Lower leg skin (tissue), 4 donors: ENCODE results near the gene AMOT. TPM values are rescaled to one million over a fixed set of nuclear protein-coding genes. Genes with fewer than 3 reads are reported as not detected.

Experiments
- DNase-seq, 2 donors: peaks; one replicate each; pipeline ENCODE4 v3.0.0-alpha.2; 2019; ENCODE audit warnings: low spot score in 2 of 2
- H3K4me3 ChIP-seq: fragments of 200-600 bp; sonication (generic); 2 replicates; pipeline ENCODE4 v1.5.1; 2017; ENCODE audit warnings: mild to moderate bottlenecking, low read depth; ENCODE audit not compliant: poor library complexity, severe bottlenecking
- POLR2A ChIP-seq, 2 donors: fragments of 450-650 bp; IDR thresholded peaks; one replicate each; pipeline ENCODE4 v1.6.1; 2016 to 2017; ENCODE audit warnings: antibody characterized with exemption in 2 of 2, mild to moderate bottlenecking in 1 of 2, moderate library complexity in 1 of 2
- WGBS, 2 donors: methylation state at CpG; one replicate each; pipeline ENCODE4 v1.1.5; 2018; 5-methylcytosine and 5-hydroxymethylcytosine counted together
- intact Hi-C: fragments of 100-400 bp; cut with DNase I; formaldehyde crosslinking; loops from one replicate; pipeline ENCODE4 v1.15.0; 2023; ENCODE audit warnings: low total_unique reads
- total RNA-seq, 4 donors: library from RNA; depleted of rRNA; stranded (reverse); fragments of >200 nt; gene quantifications; one replicate each; pipeline ENCODE4 v1.1.0, GENCODE V29; 2016
- TF ChIP-seq, protein P1 (sequence below), 3 donors: fragments of 450-650 bp; IDR thresholded peaks; one replicate each; pipeline ENCODE4 v1.5.1; 2016; ENCODE audit warnings: antibody characterized with exemption in 3 of 3, mild to moderate bottlenecking in 3 of 3, moderate library complexity in 2 of 3

The AMOT gene
- total RNA-seq, 4 donors from 2014 or later = 2.7 to 13.9 (median 10.3) TPM

DNA sequence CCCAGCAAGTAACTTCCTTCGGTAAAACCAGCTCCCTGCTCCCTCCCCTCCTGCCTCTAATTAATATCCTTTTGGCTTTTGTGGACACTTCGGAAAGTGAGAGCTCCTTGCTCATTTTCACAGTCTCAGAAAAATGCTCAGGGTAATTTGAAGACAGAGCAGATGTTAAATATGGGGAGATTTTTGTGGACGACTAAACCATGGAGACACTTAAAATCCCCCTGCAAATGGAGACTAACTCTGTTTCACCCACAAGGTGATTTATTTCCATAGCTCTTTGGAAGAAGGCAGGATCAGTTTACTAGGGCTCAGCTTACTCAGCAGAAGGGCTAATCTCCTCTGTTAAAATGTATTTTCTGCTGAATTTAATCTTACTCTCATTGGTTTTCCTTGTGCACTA is 12.2 kb upstream of the AMOT start:
- TF ChIP-seq, protein P1, sequence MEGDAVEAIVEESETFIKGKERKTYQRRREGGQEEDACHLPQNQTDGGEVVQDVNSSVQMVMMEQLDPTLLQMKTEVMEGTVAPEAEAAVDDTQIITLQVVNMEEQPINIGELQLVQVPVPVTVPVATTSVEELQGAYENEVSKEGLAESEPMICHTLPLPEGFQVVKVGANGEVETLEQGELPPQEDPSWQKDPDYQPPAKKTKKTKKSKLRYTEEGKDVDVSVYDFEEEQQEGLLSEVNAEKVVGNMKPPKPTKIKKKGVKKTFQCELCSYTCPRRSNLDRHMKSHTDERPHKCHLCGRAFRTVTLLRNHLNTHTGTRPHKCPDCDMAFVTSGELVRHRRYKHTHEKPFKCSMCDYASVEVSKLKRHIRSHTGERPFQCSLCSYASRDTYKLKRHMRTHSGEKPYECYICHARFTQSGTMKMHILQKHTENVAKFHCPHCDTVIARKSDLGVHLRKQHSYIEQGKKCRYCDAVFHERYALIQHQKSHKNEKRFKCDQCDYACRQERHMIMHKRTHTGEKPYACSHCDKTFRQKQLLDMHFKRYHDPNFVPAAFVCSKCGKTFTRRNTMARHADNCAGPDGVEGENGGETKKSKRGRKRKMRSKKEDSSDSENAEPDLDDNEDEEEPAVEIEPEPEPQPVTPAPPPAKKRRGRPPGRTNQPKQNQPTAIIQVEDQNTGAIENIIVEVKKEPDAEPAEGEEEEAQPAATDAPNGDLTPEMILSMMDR (IDR thresholded peaks at IDR 0.05) = no peak
- TF ChIP-seq POLR2A (IDR thresholded peaks at IDR 0.05) = no peak
- WGBS, 2 donors = 61 to 77% methylated on average over 3 of the region's 3 CpGs
- intact Hi-C loops = no loop called here
- DNase-seq = no peak
- no peak overlapping the region for H3K4me3 ChIP-seq

DNA sequence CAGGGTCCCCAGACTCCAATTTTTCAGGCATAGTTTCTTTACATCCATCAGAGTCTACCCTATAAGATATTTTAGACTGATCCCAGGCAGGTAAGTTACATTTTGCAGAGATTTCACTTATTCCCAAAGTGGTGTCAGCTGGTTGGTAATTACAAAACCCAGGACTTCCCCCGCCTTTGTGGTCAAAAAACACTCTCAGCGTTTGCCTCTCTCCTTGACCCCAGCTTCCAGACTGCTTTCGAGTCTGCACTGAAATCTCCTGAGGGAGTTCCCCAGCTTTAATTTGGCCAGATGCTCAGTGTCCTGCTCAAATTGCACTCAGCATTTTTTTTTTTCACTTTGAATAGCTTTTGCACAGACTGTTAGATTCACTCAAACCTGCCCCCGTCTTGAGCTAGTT is 11.2 kb upstream of the AMOT start:
- TF ChIP-seq, protein P1 (IDR thresholded peaks at IDR 0.05) = no peak
- TF ChIP-seq POLR2A (IDR thresholded peaks at IDR 0.05) = no peak
- 22 to 31% methylated on average over 4 of the region's 4 CpGs for WGBS, 2 donors
- intact Hi-C loops = no loop called here
- DNase-seq = no peak
- no peak overlapping the region for H3K4me3 ChIP-seq

DNA sequence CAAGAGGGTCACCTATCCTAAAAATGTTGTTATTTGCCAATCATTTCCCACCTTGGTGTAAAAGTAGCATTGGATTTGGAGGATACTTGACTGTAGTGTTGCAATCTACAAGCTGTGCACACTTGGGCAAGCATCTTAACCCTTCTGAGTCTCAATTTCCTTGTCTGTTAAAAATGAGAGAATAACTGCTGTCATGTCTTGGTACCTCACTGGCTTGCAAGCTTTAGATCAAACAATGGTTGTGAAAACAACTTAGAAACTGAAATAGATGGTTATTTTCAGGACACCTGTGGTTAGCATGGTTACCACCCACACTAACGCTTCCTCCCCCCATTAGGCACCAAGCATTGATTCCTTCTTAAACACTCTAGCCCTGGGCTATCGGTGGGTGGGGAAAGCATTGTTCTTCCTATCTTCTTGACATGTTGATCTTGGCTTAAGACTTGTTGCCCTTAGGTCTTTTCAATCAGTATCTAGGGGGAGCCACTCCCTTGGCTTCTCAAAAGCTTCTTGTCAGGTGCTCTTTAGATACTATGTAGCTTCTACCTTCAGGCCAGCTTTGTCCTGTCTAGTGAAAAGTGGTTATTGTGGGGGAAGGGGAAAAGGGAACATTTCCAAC is 10.6 kb upstream of the AMOT start:
- 28 to 40% methylated on average over 2 of the region's 2 CpGs for WGBS, 2 donors
- TF ChIP-seq, protein P1 (IDR thresholded peaks at IDR 0.05) = no peak
- no peak for TF ChIP-seq POLR2A (IDR thresholded peaks at IDR 0.05)
- DNase-seq = no peak
- H3K4me3 ChIP-seq = no peak overlapping the region
- intact Hi-C loops = no loop called here

DNA sequence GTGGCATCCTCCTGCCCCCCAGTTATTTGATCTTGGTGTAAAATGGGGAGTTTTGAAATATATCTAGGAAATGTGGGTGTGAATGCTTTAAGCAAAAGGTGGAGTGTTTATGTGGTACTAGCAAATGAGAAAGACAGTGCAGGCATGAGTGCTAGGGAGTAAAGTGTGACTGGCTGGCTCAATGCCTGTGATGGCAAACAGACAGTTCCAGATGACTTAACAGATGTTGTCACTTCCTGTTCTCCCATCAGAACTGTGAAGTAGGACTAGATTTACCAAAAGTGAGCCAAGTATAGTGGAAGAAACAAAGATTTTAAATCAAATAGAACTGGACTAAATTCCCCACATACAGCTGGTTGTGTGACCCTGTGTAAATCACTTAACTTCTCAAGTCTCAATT is 8.4 kb upstream of the AMOT start:
- TF ChIP-seq, protein P1 (IDR thresholded peaks at IDR 0.05) = no peak
- no peak for TF ChIP-seq POLR2A (IDR thresholded peaks at IDR 0.05)
- intact Hi-C loops = no loop called here
- H3K4me3 ChIP-seq = no peak overlapping the region
- DNase-seq = no peak

DNA sequence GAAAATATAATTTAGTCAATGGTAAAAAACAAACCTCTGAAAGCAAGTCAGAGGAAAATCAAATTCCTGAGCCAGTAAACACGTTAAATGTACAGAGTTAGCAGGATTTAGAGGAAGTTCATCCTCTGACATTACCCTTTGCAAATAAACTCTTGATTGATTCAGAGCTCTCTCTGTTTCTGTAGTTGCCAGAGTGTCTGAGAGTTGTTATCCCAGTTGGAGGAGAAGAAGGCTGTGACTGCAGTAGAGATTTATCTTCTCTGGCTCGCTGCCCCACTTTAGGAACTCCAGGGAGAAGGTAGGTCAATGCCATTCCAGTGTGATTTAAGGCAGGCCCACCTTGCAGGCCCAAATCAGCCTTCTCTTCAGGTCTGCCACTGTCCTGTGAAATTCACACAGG is 6.2 kb upstream of the AMOT start:
- no peak for TF ChIP-seq POLR2A (IDR thresholded peaks at IDR 0.05)
- TF ChIP-seq, protein P1 (IDR thresholded peaks at IDR 0.05) = no peak
- WGBS, 2 donors = 42 to 64% methylated on average over 2 of the region's 2 CpGs
- no peak overlapping the region for H3K4me3 ChIP-seq
- intact Hi-C loops = no loop called here
- DNase-seq = no peak

DNA sequence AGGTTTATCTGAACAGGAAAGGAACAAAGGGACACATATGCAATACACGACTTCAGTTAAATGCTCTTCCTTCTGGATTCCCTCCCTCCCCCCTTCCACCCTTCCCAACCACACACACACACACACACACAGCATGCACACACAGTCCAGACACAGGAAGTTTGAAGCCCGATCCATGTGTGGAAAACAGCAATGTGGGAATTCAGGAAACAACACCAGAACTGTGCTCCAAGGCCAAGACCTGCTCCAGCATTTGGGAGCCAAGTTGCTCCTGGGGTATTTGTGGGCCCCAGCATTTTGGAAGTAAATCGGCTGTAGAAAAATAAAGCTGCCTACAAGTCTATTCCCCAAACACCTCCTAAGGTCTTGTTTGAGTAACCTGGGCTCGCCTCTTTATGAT is 5.6 kb upstream of the AMOT start:
- no peak overlapping the region for H3K4me3 ChIP-seq
- no peak for DNase-seq
- TF ChIP-seq POLR2A (IDR thresholded peaks at IDR 0.05) = no peak
- TF ChIP-seq, protein P1 (IDR thresholded peaks at IDR 0.05) = no peak
- intact Hi-C loops = no loop called here
- 45 to 52% methylated on average over 4 of the region's 4 CpGs for WGBS, 2 donors
